ENCODE measurements around the gene HSD3B1. TPM values are rescaled to one million over a fixed set of nuclear protein-coding genes. Genes with fewer than 3 reads are reported as not detected.

HSD3B1 gene
- total RNA-seq, 1 donor from 2014 or later, result not detected

DNA sequence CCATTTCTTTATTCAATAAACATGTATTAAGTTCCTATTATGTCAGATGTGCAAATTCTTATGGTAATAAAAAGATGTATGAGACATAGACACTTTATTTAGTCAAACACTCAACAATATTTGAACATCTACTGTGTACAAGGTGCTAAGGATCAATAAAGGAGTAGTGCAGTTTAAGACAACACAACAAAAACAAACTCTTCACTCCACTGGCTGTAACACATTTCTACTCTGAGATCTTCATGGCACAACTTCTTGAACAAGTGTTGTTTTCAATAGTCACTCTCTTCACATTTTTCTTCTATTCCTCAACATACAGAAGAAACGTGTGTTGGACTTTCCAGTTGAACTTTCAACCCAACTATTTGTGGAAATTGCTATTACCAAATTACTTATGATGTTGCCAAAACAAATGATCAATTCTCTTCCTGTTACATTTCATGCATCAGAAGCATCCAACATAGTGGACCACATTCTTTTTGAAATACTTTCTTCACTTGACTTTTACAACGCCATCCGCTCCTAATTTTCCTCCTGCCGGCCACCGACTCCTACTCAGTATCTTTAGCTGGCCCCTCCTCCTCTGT, 25.4 kb downstream of the HSD3B1 start:
- TF ChIP-seq CTCF (IDR thresholded peaks at IDR 0.05), result no peak
- no peak for ATAC-seq (ENCODE audit: low read depth)
- CTCF ChIA-PET, result no interaction called here
- intact Hi-C loops (cut with micrococcal nuclease), result no loop called here
- Mint-ChIP-seq H3K4me3 (no peak overlapping the region), H3K9me3 (peaks cover 5% of the 10 kb centered on the region), H3K27me3 (peaks cover 2% of the 10 kb centered on the region), H3K4me1 (no peaks in the 10 kb centered on the region), H3K36me3 (ENCODE audit: low read depth) (no peaks in the 10 kb centered on the region), H3K27ac (no peak overlapping the region)
- no peak for DNase-seq
- POLR2A ChIA-PET, result no interaction called here

DNA sequence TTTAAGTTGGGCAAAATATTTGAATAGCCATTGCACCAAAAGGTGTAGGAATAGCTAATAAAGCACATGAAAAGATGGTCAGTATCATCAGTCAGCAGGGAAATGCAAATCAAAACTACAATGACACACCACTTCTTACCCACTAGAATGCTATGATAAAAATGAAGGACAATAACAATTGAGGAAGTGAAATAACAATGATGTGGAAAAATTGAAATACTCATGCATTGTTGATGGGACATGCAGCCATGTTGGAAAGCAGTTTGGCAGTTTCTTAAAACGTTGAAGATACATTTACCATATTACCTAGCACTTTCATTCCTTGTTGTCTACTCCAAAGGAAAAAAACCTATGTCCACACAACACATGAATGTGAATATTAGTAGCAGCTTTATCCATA, 28.4 kb downstream of the HSD3B1 start:
- POLR2A ChIA-PET, result no interaction called here
- H3K27ac Mint-ChIP-seq, result no peak overlapping the region

GRCh38 chr1:119537966-119538365, 31.0 kb downstream of the HSD3B1 start:
- ChIA-PET CTCF (no interaction called here), POLR2A (no interaction called here)
- Mint-ChIP-seq H3K4me1 (no peaks in the 10 kb centered on the region), H3K27ac (no peak overlapping the region), H3K4me3 (no peak overlapping the region), H3K36me3 (ENCODE audit: low read depth) (no peaks in the 10 kb centered on the region), H3K9me3 (no peaks in the 10 kb centered on the region), H3K27me3 (peaks cover 11% of the 10 kb centered on the region)
- DNase-seq (no peak), ATAC-seq (ENCODE audit: low read depth) (no peak)
- intact Hi-C loops (cut with micrococcal nuclease), result no loop called here
- no peak for TF ChIP-seq CTCF (IDR thresholded peaks at IDR 0.05)

More for the DNA sequence above, 28.4 kb downstream of the HSD3B1 start:
- H3K27me3 Mint-ChIP-seq, result peaks cover 7% of the 10 kb centered on the region
- no peak overlapping the region for H3K4me3 Mint-ChIP-seq
- peaks cover 4% of the 10 kb centered on the region for H3K9me3 Mint-ChIP-seq
- DNase-seq (no peak), ATAC-seq (ENCODE audit: low read depth) (no peak)
- no peak for TF ChIP-seq CTCF (IDR thresholded peaks at IDR 0.05)
- intact Hi-C loops (cut with micrococcal nuclease), result no loop called here
- no peaks in the 10 kb centered on the region for H3K4me1 Mint-ChIP-seq
- H3K36me3 Mint-ChIP-seq (ENCODE audit: low read depth), result no peaks in the 10 kb centered on the region
- CTCF ChIA-PET, result no interaction called here

DNA sequence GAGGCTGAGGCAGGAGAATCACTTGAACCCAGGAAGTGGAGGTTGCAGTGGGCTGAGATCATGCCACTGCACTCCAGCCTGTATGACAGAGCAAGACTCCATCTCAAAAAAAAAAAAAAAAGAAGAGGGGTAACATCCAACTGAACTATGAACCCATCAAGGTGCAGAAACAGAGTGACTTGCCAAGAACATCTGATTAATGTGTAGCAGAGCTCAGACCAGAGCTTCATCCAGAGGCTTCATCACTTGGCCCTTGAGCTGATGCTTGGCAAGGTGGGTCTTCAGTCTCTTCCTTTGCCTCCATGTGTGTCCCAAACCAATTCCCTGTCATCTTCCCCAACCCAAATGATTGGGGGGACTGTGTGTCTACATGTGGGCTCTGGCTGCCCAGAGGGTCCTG, 32.6 kb downstream of the HSD3B1 start:
- no peak overlapping the region for H3K27ac Mint-ChIP-seq
- no peak overlapping the region for H3K4me3 Mint-ChIP-seq
- no peak for TF ChIP-seq CTCF (IDR thresholded peaks at IDR 0.05)
- no peaks in the 10 kb centered on the region for H3K36me3 Mint-ChIP-seq (ENCODE audit: low read depth)
- CTCF ChIA-PET, result no interaction called here
- intact Hi-C loops (cut with micrococcal nuclease), result no loop called here
- H3K27me3 Mint-ChIP-seq, result peaks cover 11% of the 10 kb centered on the region
- no peaks in the 10 kb centered on the region for H3K9me3 Mint-ChIP-seq
- H3K4me1 Mint-ChIP-seq, result no peaks in the 10 kb centered on the region
- no peak for ATAC-seq (ENCODE audit: low read depth)
- DNase-seq, result no peak
- POLR2A ChIA-PET, result no interaction called here

- no peak overlapping the region for H3K4me3 Mint-ChIP-seq
- H3K9me3 Mint-ChIP-seq, result no peaks in the 10 kb centered on the region
- peaks cover 11% of the 10 kb centered on the region for H3K27me3 Mint-ChIP-seq
Measured at GRCh38 chr1:119541389-119541788, 34.4 kb downstream of the HSD3B1 start.

More at GRCh38 chr1:119541389-119541788, 34.4 kb downstream of the HSD3B1 start:
- ChIA-PET POLR2A (no interaction called here), CTCF (no interaction called here)
- ATAC-seq (ENCODE audit: low read depth), result no peak
- DNase-seq, result no peak
- intact Hi-C loops (cut with micrococcal nuclease), result no loop called here
- Mint-ChIP-seq H3K27ac (no peak overlapping the region), H3K36me3 (ENCODE audit: low read depth) (no peaks in the 10 kb centered on the region), H3K4me1 (no peaks in the 10 kb centered on the region)
- no peak for TF ChIP-seq CTCF (IDR thresholded peaks at IDR 0.05)
